ENCODE data around the gene MAML3.

- TF ChIP-seq SPI1 (IDR thresholded peaks at IDR 0.05; ENCODE audit: low read depth, low read length): no peak
- TF ChIP-seq PAX5 (IDR thresholded peaks at IDR 0.05; ENCODE audit: insufficient read depth, low read length, severe bottlenecking): no peak
- TF ChIP-seq POLR2A (IDR thresholded peaks at IDR 0.05; ENCODE audit: low read depth, low read length): no peak
- TF ChIP-seq TAF1 (IDR thresholded peaks at IDR 0.05; ENCODE audit: low read depth, low read length): no peak
- TF ChIP-seq POLR2AphosphoS5 (IDR thresholded peaks at IDR 0.05; ENCODE audit: low read depth, low read length): no peak
- TF ChIP-seq POU2F2 (IDR thresholded peaks at IDR 0.05; ENCODE audit: low read depth, low read length): no peak
Measured at GRCh38 chr4:140131675-140132229, 22.2 kb downstream of the MAML3 start.

Measured in GM12891 (cell line).